Spleen (tissue), 13 donors: ENCODE data around the gene SMAD1. TPM values are rescaled to one million over a fixed set of nuclear protein-coding genes. Genes with fewer than 3 reads are reported as not detected.

Experiments
- DNase-seq: peaks from one replicate; pipeline ENCODE4 v3.0.0-alpha.2; 2020
- H3K27ac ChIP-seq, 8 donors: fragments of 200-600 bp; sonication (generic) in 7 of 8; 1 replicate in 4 of 8; 2 replicates in 4 of 8; pipeline versions ENCODE4 v1.5.0 to v1.8.0; 2016 to 2021; ENCODE audit warnings: inconsistent platforms in 4 of 8, mild to moderate bottlenecking in 4 of 8, moderate library complexity in 1 of 8
- H3K27me3 ChIP-seq, 7 donors: fragments of 200-600 bp; sonication (generic) in 6 of 7; replicated peaks in 1 of 7; 1 replicate in 4 of 7; 2 replicates in 3 of 7; pipeline versions ENCODE4 v1.5.0 to v1.8.0; 2016 to 2021; ENCODE audit warnings: inconsistent platforms in 3 of 7, mild to moderate bottlenecking in 1 of 7
- H3K36me3 ChIP-seq, 6 donors: fragments of 200-600 bp; sonication (generic) in 5 of 6; 1 replicate in 4 of 6; 2 replicates in 2 of 6; pipeline versions ENCODE4 v1.5.0 to v1.8.0; 2016 to 2021; ENCODE audit warnings: inconsistent platforms in 2 of 6
- H3K4me1 ChIP-seq, 6 donors: fragments of 200-600 bp; sonication (generic) in 5 of 6; 1 replicate in 3 of 6; 2 replicates in 3 of 6; pipeline versions ENCODE4 v1.5.0 to v1.8.0; 2016 to 2021; ENCODE audit warnings: inconsistent platforms in 3 of 6
- H3K4me3 ChIP-seq, 8 donors: fragments of 200-600 bp; sonication (generic) in 7 of 8; 1 replicate in 4 of 8; 2 replicates in 4 of 8; pipeline versions ENCODE4 v1.5.0 to v1.8.0; 2016 to 2021; ENCODE audit warnings: inconsistent platforms in 4 of 8, mild to moderate bottlenecking in 4 of 8, moderate library complexity in 2 of 8
- H3K9me3 ChIP-seq, 8 donors: fragments of 200-600 bp; sonication (generic) in 7 of 8; 1 replicate in 4 of 8; 2 replicates in 4 of 8; pipeline versions ENCODE4 v1.5.0 to v1.8.0; 2016 to 2021; ENCODE audit warnings: inconsistent platforms in 4 of 8
- POLR2A ChIP-seq, 3 donors: fragments of 450-650 bp; IDR thresholded peaks; one replicate each; pipeline ENCODE4 v1.5.1; 2017; ENCODE audit warnings: antibody characterized with exemption in 3 of 3, mild to moderate bottlenecking in 1 of 3
- POLR2AphosphoS5 ChIP-seq, 3 donors: sonication (generic); formaldehyde crosslinking; IDR thresholded peaks; one replicate each; pipeline ENCODE4 v1.5.1; 2017; ENCODE audit warnings: antibody characterized with exemption in 3 of 3
- WGBS, 5 donors: extraction: QIAGEN DNeasy Blood & Tissue Kit in 3 of 5; methylation state at CpG; one replicate each; pipeline versions ENCODE4 v1.1.5 to v1.1.7; 2013 to 2018; 5-methylcytosine and 5-hydroxymethylcytosine counted together
- intact Hi-C: fragments of 100-400 bp; cut with DNase I; formaldehyde crosslinking; loops from one replicate; pipeline ENCODE4 v1.15.0; 2023; ENCODE audit warnings: low total_unique reads
- long read RNA-seq, 2 donors: transcript quantifications; one replicate each; lab custom pipeline, GENCODE V29; 2026
- polyA plus RNA-seq, 3 donors: library from polyadenylated mRNA; stranded (reverse); fragments of 200-250 nt; gene quantifications; one replicate each; pipeline ENCODE4 v1.2.1, GENCODE V29; 2013
- total RNA-seq, 7 donors: library from RNA; depleted of rRNA in 3 of 7; stranded (reverse); fragments of >200 nt in 3 of 7; fragmentation: NEBNext Ultra II Directional in 4 of 7; extraction: Animal tissue kit (Norgen Biotek cat#: 25700) in 4 of 7; gene quantifications; one replicate each; pipeline versions ENCODE4 v1.1.0 to v1.2.1, GENCODE V29; 2016 to 2021
- TF ChIP-seq, protein P1 (sequence below), 11 experiments: fragments of 200-600 bp in 7 of 11; fragments of 450-650 bp in 4 of 11; sonication (generic) in 4 of 11; IDR thresholded peaks in 8 of 11; conservative IDR thresholded peaks in 3 of 11; 1 replicate in 7 of 11; 2 replicates in 4 of 11; pipeline versions ENCODE4 v1.4.0 to v1.8.0; 2016 to 2021; ENCODE audit warnings: antibody characterized with exemption in 11 of 11, inconsistent platforms in 4 of 11, mild to moderate bottlenecking in 1 of 11
- donor health status: healthy with polysubstance abuse.
- donor health status: DM: no; HTN: no; CAD: no; lungs with moderate emphysema.
- donor health status: DM: no; HTN: no; CAD: no.
- donor health status: Bipolar disorder and iron deficiency.
- donor health status: healthy.
- donor health status: DM: no; HTN: no; CAD: no.
- donor health status: DM: yes; HTN: yes; CAD: no.

The SMAD1 gene
- total RNA-seq (10 to 100 TPM; 20.4 to 48.2 (median 32.0) TPM), polyA plus RNA-seq (1 to 10 TPM; 2.8 to 9.8 (median 3.5) TPM)
- long read RNA-seq, donor 1, transcript SMAD1-215 (7 exons, 2,085 nt) = minor isoform, 6 of 73 reads
- long read RNA-seq, donor 1, transcript SMAD1-209 (3 exons, 3,293 nt) = minor isoform, 6 of 73 reads
- long read RNA-seq, donor 1, transcript SMAD1-201 (7 exons, 1,966 nt) = major isoform, 8 of 73 reads
- long read RNA-seq, donor 1, partial matches to known transcripts = 53 of 73 reads
- long read RNA-seq, donor 1, other reads (novel, unspliced or antisense) = 0 of 73 reads
- long read RNA-seq, donor 2, partial matches to known transcripts = 15 of 22 reads
- long read RNA-seq, donor 2, other reads (novel, unspliced or antisense) = 0 of 22 reads

DNA sequence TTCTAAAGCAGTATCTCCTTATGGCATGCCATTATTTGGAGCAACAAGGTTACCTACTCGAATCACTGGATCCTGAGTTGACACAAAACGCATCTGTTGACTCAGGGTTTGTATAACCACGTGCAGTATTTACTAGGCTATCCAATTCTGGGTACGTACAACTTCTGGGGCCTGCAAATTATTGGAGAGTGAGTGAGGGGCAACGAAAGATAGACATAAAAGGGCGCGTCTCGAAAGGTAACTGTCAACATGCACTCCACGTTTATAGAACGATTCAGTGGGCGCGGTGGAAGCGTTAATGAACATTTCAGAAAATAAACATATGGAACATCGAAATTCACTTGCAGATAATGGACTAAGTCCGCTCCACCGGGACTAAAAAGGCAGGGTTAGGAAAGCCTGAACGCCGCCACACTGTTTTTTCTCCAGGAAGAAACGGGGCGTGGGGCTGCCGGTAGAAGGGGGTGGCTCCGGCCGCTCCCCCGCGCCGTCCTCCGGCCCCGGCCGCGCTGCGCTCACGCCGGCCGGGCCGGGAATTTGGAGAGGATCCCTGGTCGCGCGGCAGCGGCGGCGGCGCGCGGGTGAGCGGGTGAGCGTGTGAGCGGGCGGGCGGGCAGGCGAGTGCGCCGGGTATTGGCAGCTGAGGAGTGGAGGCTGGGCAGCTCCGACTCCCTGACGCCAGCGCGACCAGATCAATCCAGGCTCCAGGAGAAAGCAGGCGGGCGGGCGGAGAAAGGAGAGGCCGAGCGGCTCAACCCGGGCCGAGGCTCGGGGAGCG is at the start of gene SMAD1:
Gene SMAD1, plus strand, starts transcription at position 690 of the 778 bp plus-strand sequence. CDS start 32,761 bp downstream, outside the sequence.
- Histone ChIP-seq H3K9me3 (no peaks in the 10 kb centered on the region), H3K36me3 (no peaks in the 10 kb centered on the region), H3K4me3 (peak within 1 kb of the TSS; percentile 61 to 87 (median 82)), H3K27me3 (peaks cover 0 to 82% (median 12%) of the 10 kb centered on the region in 7 donors), H3K4me1 (peaks cover 0 to 69% (median 33%) of the 10 kb centered on the region in 6 donors), H3K27ac (peak within 1 kb of the TSS; percentile 80 to 96 (median 94))
- WGBS, 5 donors = 1 to 2% (median 1%) methylated on average over 39 to 65 of the region's 65 CpGs
- TF ChIP-seq POLR2A (IDR thresholded peaks at IDR 0.05) = no peak
- TF ChIP-seq POLR2AphosphoS5 (IDR thresholded peaks at IDR 0.05) = peak; percentile 70 to 87 (median 85)
- intact Hi-C loops = no loop called here
- peak; percentile 87 for DNase-seq

DNA sequence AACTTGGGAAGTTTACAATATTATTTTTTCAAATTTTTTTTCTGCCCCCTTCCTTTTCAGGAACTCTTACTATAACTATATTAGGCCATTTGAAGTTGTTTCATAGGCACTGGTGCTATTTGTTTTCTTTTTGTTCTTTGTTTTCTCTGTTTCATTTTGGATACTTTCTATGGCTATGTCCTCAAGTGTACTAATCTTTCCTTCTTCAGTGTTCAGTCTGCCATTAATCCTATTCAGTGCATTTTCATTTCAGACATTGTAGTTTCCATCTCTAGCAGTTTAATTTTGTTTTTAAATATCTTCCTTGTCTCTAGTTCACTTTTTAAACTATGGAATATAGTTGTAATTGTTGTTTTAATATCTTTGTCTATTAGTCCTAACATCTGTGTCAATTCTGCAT is 48.0 kb upstream of the SMAD1 start:
- no peaks in the 10 kb centered on the region for H3K36me3 ChIP-seq
- H3K4me3 ChIP-seq = no peak overlapping the region
- H3K9me3 ChIP-seq = peaks cover 0 to 19% (median 14%) of the 10 kb centered on the region in 8 donors
- DNase-seq = no peak
- no peak for TF ChIP-seq POLR2AphosphoS5 (IDR thresholded peaks at IDR 0.05)
- TF ChIP-seq, protein P1, sequence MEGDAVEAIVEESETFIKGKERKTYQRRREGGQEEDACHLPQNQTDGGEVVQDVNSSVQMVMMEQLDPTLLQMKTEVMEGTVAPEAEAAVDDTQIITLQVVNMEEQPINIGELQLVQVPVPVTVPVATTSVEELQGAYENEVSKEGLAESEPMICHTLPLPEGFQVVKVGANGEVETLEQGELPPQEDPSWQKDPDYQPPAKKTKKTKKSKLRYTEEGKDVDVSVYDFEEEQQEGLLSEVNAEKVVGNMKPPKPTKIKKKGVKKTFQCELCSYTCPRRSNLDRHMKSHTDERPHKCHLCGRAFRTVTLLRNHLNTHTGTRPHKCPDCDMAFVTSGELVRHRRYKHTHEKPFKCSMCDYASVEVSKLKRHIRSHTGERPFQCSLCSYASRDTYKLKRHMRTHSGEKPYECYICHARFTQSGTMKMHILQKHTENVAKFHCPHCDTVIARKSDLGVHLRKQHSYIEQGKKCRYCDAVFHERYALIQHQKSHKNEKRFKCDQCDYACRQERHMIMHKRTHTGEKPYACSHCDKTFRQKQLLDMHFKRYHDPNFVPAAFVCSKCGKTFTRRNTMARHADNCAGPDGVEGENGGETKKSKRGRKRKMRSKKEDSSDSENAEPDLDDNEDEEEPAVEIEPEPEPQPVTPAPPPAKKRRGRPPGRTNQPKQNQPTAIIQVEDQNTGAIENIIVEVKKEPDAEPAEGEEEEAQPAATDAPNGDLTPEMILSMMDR (IDR thresholded peaks at IDR 0.05 in 8 of 11, conservative IDR thresholded peaks at IDR 0.05 in 3 of 11) = no peak
- no peak for TF ChIP-seq POLR2A (IDR thresholded peaks at IDR 0.05)
- no peaks in the 10 kb centered on the region for H3K4me1 ChIP-seq
- intact Hi-C loops = no loop called here
- H3K27ac ChIP-seq = no peak overlapping the region
- H3K27me3 ChIP-seq = no peaks in the 10 kb centered on the region

DNA sequence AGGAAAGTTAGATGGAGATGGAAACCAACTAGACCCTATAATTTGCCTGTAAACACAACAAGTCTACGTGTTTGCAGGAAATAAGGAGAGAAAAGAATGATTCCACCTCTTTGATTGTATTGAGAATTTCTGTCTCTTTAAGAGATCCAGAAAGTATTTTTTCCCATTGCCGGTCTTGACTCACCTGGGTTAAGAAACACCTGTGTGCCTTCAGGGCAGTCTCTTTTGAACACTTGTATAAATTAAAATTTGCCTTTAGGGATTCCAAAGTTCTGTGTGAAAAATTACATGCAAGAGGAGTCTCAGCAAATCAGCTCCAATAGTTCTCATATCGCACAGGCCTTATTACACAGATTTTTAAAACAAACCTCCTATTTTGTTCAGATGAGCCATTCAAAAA is 46.0 kb upstream of the SMAD1 start:
- WGBS, 5 donors = 86 to 95% (median 94%) methylated on average over 3 of the region's 3 CpGs
- TF ChIP-seq, protein P1 (IDR thresholded peaks at IDR 0.05 in 8 of 11, conservative IDR thresholded peaks at IDR 0.05 in 3 of 11) = no peak
- TF ChIP-seq POLR2AphosphoS5 (IDR thresholded peaks at IDR 0.05) (no peak), POLR2A (IDR thresholded peaks at IDR 0.05) (no peak)
- Histone ChIP-seq H3K4me3 (no peak overlapping the region), H3K9me3 (peaks cover 0 to 19% (median 14%) of the 10 kb centered on the region in 8 donors), H3K27ac (no peak overlapping the region), H3K4me1 (no peaks in the 10 kb centered on the region), H3K36me3 (no peaks in the 10 kb centered on the region), H3K27me3 (no peaks in the 10 kb centered on the region)
- no peak for DNase-seq
- intact Hi-C loops = no loop called here

DNA sequence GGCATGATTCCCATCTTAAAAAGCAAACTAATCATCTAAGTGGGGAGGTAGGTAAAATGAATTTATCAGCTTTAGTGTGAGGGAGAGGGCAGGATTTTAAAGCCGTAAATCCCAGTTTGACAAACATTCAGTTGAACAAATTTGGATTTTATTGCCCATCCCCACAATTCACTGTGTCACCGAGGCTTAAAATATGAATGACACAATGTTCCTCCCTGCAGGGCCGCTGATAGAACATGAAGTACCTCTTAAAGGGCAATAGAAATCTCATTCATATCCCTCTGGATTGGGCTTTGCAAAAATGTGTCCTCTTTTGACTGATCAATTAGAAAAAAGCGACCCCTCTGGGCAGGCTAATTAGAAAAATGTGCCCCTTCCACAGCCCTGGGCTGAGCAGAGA is 45.5 kb upstream of the SMAD1 start:
- TF ChIP-seq, protein P1 (IDR thresholded peaks at IDR 0.05 in 8 of 11, conservative IDR thresholded peaks at IDR 0.05 in 3 of 11) = no peak
- TF ChIP-seq POLR2AphosphoS5 (IDR thresholded peaks at IDR 0.05) (no peak), POLR2A (IDR thresholded peaks at IDR 0.05) (no peak)
- intact Hi-C loops = no loop called here
- no peaks in the 10 kb centered on the region for H3K4me1 ChIP-seq
- no peak for DNase-seq
- 80 to 94% (median 84%) methylated on average over 4 of the region's 4 CpGs for WGBS, 5 donors
- no peaks in the 10 kb centered on the region for H3K36me3 ChIP-seq
- H3K27ac ChIP-seq = no peak overlapping the region
- no peaks in the 10 kb centered on the region for H3K27me3 ChIP-seq
- peaks cover 0 to 19% (median 14%) of the 10 kb centered on the region in 8 donors for H3K9me3 ChIP-seq
- H3K4me3 ChIP-seq = no peak overlapping the region
